Hypothalamus (tissue), 51 donors: Measurements from ENCODE around the gene FAM229A.
A peak's percentile ranks its signal among the peaks of the same experiment; 100 is the strongest.

Experiments
- DNase-seq, 51 donors: peaks; one replicate each; lab custom pipeline; 2025; lab: John Stamatoyannopoulos, UW

The FAM229A gene

GRCh38 chr1:32332290-32333079 lies 29.8 kb downstream of the FAM229A start:
- peak in 21 of 51 donors; percentile 15 to 73 (median 35) for DNase-seq

GRCh38 chr1:32331549-32331948 lies 30.7 kb downstream of the FAM229A start:
- no peak for DNase-seq

- DNase-seq: no peak
These were observed 31.6 kb downstream of the FAM229A start for GRCh38 chr1:32330558-32331151.

- DNase-seq: no peak
These were observed 32.3 kb downstream of the FAM229A start for GRCh38 chr1:32329931-32330466.

- no peak for DNase-seq
These were observed 35.1 kb downstream of the FAM229A start for GRCh38 chr1:32327204-32327603.

- no peak for DNase-seq
These were observed 40.5 kb downstream of the FAM229A start for GRCh38 chr1:32321712-32322291.

GRCh38 chr1:32318127-32318869 lies 44.0 kb downstream of the FAM229A start:
- no peak for DNase-seq

GRCh38 chr1:32316903-32317277 lies 45.4 kb downstream of the FAM229A start:
- DNase-seq: no peak

- no peak for DNase-seq
These were observed 50.4 kb downstream of the FAM229A start for GRCh38 chr1:32311709-32312393.
